Lung microvascular endothelial cell (primary cell): ENCODE data around the gene IKZF1. TPM values are rescaled to one million over a fixed set of nuclear protein-coding genes. Genes with fewer than 3 reads are reported as not detected.

Experiments used
- DNase-seq, 2 donors: peaks; one replicate each; pipeline versions ENCODE4 v3.0.0 to v3.0.0-alpha.2; 2010; ENCODE audit warnings: low read depth in 2 of 2
- total RNA-seq: library from RNA; depleted of rRNA; stranded (reverse); fragments of >200 nt; gene quantifications from 2 replicates; pipeline ENCODE4 v1.2.1, GENCODE V29; 2014

Gene IKZF1
- total RNA-seq, 1 donor from 2014 or later, result under 0.01 TPM

DNA sequence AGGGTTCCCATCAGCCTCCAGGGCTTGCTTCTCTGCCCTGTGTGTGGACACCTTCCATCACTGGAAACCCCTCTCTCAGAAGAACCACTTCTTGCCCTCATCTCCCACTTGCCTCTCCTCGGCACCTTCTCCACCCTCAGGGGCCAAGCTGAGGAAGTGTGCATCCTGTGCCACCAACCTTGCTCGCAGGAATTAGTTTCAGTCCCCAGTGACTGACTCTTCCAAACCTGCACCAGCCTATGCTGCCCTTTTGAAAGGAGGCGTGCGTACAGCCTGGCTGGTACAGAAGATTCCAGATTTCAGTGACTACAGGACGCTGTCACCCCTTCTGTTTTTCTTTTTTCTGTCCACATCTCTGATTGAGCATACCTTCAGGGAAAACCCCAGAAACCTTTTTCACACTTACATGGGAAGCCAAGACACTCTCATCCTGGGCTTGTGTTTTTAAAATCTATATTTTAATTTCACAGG is 67.1 kb downstream of the IKZF1 start:
- DNase-seq, result no peak

DNA sequence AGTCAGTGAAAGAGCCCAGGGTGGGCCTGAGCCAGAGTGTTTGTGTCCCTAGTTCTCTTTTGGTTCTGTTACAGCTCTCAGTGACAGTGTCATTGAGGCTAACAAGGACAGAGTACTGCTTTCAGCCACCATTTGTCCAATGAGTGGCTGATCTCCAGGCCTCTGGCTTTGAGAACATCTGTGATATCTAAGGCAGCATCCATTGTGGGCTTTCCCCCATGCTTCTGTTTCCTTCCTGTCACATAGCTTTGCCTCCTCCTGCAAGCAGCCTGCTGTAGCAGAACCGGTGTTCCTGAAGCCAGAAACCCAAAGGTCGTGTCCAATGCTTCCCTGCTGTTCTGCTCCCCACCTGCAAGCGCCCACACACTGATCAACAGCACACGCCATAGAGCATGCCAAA is 68.4 kb downstream of the IKZF1 start:
- DNase-seq, result no peak

DNA sequence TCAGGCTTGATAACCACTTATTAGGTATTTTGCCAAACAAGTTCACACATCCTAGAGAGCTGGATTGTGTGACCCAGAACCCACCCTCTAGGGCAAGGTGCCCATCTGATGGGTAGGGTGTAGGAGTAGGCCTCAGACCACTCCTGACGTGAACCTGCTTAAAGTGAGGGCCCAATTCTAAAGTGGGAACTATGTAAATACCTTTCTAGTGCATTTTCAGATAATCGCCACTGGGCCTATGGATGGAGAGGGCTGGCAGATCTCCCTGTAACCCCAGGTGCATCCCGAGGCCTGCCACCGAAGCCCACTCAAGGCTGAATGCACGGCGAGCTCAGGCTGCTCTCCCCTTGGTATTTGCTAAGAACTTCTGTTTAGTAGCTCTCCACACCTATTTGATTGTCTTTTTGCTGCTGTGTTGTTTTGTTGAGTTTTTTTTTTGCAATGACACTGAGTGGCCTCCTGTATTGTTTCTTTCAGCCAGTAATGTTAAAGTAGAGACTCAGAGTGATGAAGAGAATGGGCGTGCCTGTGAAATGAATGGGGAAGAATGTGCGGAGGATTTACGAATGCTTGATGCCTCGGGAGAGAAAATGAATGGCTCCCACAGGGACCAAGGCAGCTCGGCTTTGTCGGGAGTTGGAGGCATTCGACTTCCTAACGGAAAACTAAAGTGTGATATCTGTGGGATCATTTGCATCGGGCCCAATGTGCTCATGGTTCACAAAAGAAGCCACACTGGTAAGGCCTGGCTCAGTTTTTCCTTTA is 71.7 kb downstream of the IKZF1 start:
- no peak for DNase-seq

DNA sequence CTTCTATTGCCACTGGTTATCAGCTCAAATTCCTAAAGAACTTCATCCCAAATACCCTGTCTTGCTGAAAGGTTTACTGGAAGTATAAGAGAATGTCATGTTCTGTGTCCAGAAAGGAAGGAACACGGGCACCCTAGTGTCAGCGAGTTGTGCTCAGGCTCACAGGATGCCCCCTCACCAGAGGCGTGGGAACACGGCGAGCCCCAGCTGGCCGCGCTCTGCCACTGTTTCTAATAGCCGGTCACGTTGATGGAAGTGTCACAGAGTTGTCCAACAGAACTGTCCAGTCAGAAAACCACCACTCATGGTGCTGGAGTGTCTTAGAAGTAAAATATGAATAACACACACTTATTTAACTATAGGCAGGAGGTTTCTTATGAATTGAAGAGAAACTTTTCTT is 72.8 kb downstream of the IKZF1 start:
- DNase-seq, result no peak

DNA sequence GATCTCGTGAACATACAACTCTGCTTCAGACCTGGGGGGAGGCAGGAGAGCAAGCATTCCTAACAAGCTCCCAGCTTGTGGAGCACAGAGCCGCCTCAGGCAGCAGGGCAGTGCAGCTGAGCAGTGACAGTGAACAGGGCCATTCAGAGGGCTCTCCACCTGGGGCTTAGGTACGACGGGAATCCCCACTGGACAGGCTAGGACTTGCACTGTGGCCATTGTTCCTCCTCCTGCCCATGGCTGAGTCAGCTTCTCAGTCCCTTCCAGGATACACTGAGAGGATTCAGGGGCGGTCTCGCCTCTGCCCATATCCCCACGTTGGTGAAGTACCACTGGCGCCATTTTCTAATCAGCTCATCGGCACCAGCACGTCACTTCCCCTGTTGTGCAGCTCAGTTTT is 74.6 kb downstream of the IKZF1 start:
- DNase-seq, result no peak

DNA sequence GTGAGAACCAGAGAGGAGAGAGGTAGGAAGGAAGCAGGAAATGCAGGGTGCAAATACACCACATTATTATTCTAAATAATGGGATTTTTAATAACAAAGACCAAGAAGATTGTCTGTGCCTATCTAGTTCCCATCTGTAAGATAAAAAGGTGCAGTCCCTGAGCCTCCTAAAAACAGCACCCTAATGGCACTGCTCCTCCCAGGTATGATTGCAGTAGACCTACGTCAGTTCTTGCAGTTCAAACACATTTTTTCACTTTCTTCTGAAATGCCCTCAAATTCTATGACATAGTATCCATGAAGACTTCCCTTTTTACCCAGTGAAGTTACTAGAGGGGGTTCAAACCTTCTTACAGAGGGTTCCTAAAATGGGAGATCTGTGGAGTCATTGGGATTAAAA is 75.0 kb downstream of the IKZF1 start:
- no peak for DNase-seq

DNA sequence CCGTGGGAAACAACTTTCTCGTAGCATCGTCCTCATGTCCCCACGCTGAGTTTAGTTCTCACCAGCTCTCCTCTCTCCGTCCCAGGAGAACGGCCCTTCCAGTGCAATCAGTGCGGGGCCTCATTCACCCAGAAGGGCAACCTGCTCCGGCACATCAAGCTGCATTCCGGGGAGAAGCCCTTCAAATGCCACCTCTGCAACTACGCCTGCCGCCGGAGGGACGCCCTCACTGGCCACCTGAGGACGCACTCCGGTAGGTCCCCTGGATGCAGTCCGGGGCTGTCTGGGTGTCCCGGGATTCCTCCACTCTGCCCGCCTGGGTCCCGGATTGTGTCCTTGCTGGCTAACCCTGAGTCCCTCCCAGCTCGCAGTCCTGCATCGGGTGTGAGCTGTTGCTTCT is 77.9 kb downstream of the IKZF1 start:
- DNase-seq, result no peak

DNA sequence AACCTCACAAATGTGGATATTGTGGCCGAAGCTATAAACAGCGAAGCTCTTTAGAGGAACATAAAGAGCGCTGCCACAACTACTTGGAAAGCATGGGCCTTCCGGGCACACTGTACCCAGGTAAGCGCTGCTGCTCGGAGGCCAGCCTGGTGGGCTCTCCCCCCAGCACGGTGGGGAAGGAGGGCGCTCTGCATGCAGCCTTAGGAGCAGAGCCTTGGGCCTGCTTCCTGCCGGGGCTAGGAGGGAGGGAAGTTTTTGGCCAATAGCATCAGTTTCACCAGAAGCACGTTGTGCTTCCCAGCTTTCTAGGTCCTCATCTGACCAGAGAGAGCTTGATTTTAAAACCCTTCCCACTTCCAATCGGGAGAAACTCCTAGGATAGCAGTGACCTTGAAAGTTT is 82.8 kb downstream of the IKZF1 start:
- no peak for DNase-seq

GRCh38 chr7:50389961-50390360 is 85.4 kb downstream of the IKZF1 start:
- DNase-seq, result no peak

DNA sequence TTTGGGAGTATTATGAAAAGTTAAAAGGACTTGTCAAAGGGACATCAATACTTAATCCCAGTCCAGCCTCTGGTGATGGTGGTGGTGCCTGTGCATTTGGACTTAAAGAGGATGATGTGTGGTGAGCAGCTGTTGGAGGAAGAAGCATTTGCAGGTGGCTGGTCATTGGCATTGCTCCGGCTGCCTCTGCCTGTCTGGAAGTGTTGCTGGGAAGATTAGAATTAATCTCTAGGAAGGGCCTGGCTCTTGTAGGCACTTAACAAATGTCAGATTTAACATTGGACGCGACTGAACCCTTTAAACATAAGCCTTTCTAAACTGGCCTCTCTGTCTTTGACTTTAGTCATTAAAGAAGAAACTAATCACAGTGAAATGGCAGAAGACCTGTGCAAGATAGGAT is 86.9 kb downstream of the IKZF1 start:
- no peak for DNase-seq

DNA sequence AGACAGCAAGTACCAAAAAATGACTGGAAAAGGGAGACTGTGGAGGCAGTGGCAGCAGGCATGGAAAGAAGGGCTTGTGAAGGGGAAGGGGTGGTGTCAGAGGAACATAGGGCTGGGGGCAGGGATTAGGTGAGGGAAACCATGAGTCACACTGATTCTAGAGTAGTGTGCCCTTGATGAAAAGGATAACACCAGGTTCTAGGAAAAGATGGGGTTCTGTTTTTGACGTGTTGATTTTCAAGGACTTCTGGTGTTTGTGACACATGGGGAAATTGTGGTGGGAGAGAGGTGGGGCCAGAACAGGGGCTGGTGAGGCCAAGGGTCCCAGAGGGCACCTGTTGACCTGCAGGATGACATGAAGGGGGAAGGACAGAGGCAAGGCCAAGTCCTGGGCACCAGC is 88.6 kb downstream of the IKZF1 start:
- no peak for DNase-seq

- DNase-seq, result no peak
Measured at GRCh38 chr7:50393547-50394252, 89.2 kb downstream of the IKZF1 start.

DNA sequence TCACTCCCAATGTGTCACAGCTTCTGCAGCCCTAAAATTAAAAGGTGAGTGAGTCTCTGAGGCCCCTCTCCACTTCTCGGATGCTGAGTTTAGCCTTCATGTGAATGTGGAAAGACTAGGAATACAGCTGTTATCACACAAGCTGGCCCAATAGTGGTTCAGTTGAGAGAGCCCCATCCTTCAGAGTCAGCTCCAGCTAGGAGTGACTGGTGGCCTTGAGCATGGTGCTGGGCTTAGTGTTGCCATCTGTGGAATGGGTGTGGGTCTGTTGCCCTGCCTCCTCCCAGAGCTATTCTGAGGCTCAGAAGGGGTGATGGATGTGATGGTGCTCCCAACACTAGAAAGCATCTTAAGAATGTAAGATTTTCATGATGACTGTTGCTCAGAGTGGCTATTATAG is 89.8 kb downstream of the IKZF1 start:
- DNase-seq, result no peak

DNA sequence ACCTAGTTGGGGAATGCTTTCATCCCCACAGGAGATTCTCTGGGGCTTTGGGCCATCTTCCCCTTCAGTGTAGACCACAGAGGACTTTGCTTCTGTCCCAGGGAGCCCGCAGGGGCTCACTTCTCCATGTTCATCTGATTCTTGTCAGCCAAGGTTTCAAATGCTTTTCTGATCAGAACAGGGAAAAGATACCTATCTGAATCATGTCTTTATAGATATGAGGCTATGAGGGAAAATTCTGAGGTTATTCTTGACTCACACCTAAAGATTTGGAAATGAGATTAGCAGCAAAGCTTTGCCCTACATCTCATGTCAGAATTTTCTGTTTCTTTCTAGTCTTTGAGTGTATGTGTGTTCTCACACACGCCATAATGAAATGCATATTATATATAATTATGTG is 92.3 kb downstream of the IKZF1 start:
- no peak for DNase-seq

- DNase-seq, result no peak
Measured at GRCh38 chr7:50397320-50397970, 92.9 kb downstream of the IKZF1 start.

DNA sequence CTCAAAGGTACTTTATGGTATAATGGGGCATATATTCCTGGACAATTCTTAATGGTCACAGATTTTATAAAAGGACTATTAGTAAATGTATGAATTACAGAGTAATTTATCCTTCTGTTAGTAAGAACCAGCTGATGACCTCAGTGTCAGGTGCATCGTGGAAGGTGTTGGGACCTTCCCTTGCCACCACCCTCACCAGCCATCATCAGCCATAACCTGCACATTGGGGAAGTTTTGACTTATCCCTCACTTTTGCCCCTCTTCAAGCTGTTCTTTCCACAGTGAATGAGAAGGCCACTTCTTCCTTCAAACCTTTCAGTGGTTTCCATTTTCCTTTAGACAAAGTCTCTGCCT is 93.4 kb downstream of the IKZF1 start:
- no peak for DNase-seq

DNA sequence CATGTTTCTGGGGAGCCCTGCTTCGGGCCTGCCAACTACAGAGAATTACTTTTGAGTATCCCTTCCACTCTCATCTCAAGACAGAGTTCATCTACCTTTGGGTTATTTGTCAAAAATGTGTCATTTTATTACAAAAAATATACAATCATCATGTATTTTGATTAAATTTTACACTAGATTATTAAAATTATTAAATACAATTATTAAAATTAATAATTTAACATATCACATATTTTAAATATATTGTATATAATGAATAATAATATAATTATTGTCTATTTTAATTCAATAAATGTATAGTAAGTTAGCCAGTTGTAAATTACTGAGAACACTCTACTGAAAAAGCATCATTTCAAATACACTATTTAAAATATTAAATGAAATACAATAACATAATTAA is 94.7 kb downstream of the IKZF1 start:
- no peak for DNase-seq

DNA sequence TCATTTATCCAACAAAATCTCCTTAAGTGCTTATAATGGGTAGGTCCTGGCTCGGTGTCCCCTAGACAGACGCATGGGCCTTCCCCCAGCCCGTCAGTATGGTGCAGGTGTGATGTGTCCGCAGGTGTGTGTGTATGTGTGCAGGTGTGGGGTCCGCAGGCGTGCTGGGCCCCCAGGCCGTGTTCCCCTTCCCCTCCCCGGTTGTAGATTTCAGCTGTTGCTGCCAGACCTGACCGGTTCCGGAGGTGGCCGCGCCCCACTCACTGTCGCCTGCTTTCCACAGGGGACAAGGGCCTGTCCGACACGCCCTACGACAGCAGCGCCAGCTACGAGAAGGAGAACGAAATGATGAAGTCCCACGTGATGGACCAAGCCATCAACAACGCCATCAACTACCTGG is 95.1 kb downstream of the IKZF1 start:
- no peak for DNase-seq

- DNase-seq, result no peak
Measured at GRCh38 chr7:50400114-50400513, 95.6 kb downstream of the IKZF1 start.

GRCh38 chr7:50404392-50404791 is 99.9 kb downstream of the IKZF1 start:
- no peak for DNase-seq

GRCh38 chr7:50405221-50405620 is 100.7 kb downstream of the IKZF1 start:
- no peak for DNase-seq

GRCh38 chr7:50406935-50407334 is 102.4 kb downstream of the IKZF1 start:
- no peak for DNase-seq
